ENCODE data around the gene MCTP1.

MCTP1 gene

DNA sequence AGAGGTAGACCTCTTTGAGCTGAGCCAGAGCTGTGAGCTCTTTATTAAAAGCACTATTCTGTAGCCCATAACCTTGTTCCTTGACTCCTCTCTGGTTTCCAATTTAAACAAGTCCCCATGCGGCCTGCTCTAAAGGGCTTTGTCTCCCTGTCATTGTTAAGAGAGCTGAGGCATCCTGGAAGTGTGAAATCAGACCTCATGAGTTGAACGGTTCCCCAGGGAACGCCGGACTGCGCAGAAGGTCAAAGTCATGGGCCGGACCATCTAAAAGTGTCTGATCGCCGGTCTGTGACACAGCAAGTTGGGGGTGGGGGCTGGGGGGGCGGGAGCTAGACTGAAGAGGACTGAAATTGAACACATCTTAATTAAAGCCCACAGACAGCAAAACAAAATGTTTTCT, 400.6 kb downstream of the MCTP1 start:
- no peak for DNase-seq (ENCODE audit: low read depth)
- TF ChIP-seq, protein P1, sequence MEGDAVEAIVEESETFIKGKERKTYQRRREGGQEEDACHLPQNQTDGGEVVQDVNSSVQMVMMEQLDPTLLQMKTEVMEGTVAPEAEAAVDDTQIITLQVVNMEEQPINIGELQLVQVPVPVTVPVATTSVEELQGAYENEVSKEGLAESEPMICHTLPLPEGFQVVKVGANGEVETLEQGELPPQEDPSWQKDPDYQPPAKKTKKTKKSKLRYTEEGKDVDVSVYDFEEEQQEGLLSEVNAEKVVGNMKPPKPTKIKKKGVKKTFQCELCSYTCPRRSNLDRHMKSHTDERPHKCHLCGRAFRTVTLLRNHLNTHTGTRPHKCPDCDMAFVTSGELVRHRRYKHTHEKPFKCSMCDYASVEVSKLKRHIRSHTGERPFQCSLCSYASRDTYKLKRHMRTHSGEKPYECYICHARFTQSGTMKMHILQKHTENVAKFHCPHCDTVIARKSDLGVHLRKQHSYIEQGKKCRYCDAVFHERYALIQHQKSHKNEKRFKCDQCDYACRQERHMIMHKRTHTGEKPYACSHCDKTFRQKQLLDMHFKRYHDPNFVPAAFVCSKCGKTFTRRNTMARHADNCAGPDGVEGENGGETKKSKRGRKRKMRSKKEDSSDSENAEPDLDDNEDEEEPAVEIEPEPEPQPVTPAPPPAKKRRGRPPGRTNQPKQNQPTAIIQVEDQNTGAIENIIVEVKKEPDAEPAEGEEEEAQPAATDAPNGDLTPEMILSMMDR (IDR thresholded peaks at IDR 0.05; ENCODE audit: insufficient read depth, low read depth, low read length, missing control alignments) = no peak
- H3K4me3 ChIP-seq (ENCODE audit: low read depth, low read length) = no peak overlapping the region

DNA sequence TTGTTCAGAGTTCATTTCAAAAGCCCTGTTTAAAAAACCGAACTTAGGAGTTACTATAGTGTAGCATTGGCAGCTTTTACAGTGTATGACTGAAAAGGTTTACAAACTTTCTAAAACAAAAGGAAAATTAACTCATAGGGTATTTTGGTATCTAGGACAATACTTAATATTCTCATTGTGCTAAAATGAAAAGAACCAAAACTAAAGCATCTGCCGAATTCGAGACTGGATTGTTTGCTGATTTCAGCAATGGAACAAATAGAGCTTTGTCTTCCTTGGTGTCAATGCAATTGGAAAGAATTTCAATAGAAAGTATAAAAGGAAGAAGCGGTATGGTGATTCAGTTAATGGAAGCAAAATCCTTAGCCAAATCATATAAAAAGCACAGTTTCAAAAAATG, 412.4 kb downstream of the MCTP1 start:
- no peak overlapping the region for H3K4me3 ChIP-seq (ENCODE audit: low read depth, low read length)
- DNase-seq (ENCODE audit: low read depth) = no peak
- TF ChIP-seq, protein P1 (IDR thresholded peaks at IDR 0.05; ENCODE audit: insufficient read depth, low read depth, low read length, missing control alignments) = no peak

DNA sequence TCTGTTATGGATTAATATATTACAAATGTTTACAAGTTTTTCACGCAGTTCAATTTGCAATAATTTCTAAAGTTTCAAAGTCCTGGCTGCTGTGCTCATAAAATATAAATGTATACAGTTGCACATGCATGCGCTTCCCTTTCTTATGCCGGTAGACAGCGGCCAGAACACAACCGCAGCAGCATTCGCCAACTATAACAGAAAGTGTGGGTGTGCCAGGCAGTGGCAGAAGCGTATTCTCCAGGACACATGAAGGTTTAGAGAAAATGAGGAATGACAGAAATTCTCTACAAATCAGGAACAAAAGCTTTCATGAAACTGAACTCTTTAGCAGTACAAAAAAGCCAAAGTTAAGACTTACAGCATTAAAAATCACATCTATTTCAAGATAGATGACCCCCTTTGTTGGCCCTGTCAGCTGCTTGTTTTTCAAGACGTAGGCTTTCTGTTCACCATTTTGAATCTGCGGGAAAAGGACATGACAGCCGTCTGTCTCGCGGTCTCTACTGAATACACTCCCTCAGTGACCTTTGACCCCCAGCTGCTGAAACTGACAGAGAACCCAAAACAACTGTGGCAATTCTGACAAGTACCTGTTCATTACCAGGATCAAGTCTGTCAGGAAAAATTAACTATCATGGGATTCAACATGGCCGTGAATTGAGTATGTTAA, 414.2 kb downstream of the MCTP1 start:
- TF ChIP-seq, protein P1 (IDR thresholded peaks at IDR 0.05; ENCODE audit: insufficient read depth, low read depth, low read length, missing control alignments) = no peak
- H3K4me3 ChIP-seq (ENCODE audit: low read depth, low read length) = no peak overlapping the region
- DNase-seq (ENCODE audit: low read depth) = no peak

DNA sequence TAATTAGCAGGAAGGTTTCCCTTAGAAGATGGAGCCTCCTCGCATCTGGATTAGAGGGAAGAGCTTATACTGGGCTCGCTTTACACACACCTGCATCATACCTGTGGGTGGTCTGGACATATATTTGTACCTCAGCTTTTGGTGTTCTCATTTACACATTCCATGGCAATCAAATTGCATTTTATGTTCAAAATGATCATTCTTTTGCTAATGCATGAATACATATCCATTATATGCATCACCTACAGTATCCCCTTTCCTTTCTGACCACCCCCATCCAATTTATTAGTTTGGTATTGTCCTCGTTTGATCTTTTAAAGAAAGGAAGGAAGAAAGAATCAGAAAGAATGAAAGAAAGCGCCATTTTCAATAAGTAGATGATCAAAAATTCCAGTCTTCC, 415.0 kb downstream of the MCTP1 start:
- DNase-seq (ENCODE audit: low read depth) = no peak
- H3K4me3 ChIP-seq (ENCODE audit: low read depth, low read length) = no peak overlapping the region
- TF ChIP-seq, protein P1 (IDR thresholded peaks at IDR 0.05; ENCODE audit: insufficient read depth, low read depth, low read length, missing control alignments) = no peak

DNA sequence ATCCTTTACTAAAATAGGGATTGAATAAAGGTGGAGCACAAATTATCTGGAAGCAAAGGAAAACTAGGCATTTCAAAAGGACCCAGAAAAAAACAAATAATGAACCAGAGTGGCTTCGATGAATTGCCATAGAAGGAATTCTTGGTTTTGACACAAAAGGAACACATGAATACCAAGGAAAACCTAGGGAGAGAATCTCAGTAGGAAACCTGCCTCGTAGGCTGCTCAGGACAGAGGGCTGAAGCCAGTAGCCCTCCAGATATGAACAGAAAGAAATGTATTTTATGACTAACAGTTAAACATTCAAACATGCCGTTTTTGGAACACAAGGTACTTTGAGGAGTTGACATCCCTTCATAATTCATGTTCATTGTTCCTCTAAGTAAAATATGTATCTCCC, 420.9 kb downstream of the MCTP1 start:
- no peak overlapping the region for H3K4me3 ChIP-seq (ENCODE audit: low read depth, low read length)
- TF ChIP-seq, protein P1 (IDR thresholded peaks at IDR 0.05; ENCODE audit: insufficient read depth, low read depth, low read length, missing control alignments) = no peak
- no peak for DNase-seq (ENCODE audit: low read depth)

DNA sequence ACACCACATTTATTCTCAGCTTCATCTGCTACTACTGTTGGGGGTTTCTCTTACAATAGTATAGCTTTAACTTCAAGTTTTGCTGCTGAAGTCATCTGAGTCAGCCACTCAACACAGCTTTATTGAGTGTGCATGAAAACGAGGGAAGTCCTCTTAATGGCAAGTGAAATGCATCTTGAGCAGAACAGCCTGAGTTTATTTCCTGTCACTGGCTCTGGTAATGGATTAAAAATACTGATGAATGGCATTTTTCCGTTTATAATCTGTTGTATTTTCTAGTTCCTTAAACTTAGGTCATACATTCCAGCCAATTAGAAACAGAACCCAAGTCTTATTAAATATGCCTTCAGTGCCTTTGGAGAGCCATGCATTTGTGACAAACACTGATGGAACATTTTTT, 427.8 kb downstream of the MCTP1 start:
- no peak overlapping the region for H3K4me3 ChIP-seq (ENCODE audit: low read depth, low read length)
- TF ChIP-seq, protein P1 (IDR thresholded peaks at IDR 0.05; ENCODE audit: insufficient read depth, low read depth, low read length, missing control alignments) = no peak
- no peak for DNase-seq (ENCODE audit: low read depth)

DNA sequence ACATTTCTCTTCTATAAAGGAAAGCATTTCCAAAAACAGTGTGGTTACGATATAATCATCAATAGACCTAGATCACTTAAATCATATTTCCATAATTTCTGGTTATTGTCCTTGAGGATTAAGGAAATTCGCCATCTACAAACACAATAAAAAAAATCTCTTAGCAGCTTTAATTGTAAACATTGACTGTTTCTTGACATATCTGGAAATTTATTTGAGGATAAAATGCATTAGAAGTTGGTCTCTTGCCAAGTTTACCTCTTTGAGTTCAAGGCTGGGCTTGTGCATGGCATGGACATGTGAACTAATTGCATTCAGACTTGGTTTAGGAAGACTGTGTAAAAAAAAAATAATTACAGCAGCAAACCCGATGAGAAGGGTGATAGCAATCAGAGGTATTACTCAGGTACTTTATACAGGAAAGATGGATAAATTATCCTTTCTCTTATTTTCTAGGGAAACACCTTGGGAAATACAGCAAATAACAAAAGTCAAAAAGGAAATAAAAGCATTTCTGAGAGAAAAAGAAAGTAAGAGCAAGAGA, 428.6 kb downstream of the MCTP1 start:
- H3K4me3 ChIP-seq (ENCODE audit: low read depth, low read length) = no peak overlapping the region
- no peak for DNase-seq (ENCODE audit: low read depth)
- TF ChIP-seq, protein P1 (IDR thresholded peaks at IDR 0.05; ENCODE audit: insufficient read depth, low read depth, low read length, missing control alignments) = no peak
